SK-N-SH (cell line): ENCODE data around the gene URAD.

Experiments used
- CTCF ChIP-seq: fragments of 200-600 bp; sonication (generic); IDR thresholded peaks from 2 replicates; pipeline ENCODE4 v1.6.1; 2017; ENCODE audit warnings: antibody characterized with exemption, mild to moderate bottlenecking, moderate library complexity
- RCOR1 ChIP-seq: fragments of 150-350 bp; IDR thresholded peaks from 2 replicates; pipeline ENCODE4 v1.6.1; 2017; ENCODE audit warnings: antibody characterized with exemption, low read length
- SIN3A ChIP-seq: IDR thresholded peaks from 2 replicates; pipeline ENCODE4 v1.6.1; 2012; ENCODE audit warnings: low read depth, mild to moderate bottlenecking, low read length, moderate library complexity, borderline replicate concordance
- SMC3 ChIP-seq: IDR thresholded peaks from 2 replicates; pipeline ENCODE4 v1.6.1; 2012; ENCODE audit warnings: low read depth, low read length, improper control_type of control experiment

GRCh38 chr13:27980280-27980998, 8.1 kb downstream of the URAD start:
- TF ChIP-seq RCOR1 (no peak), SMC3 (no peak), SIN3A (no peak), CTCF (no peak)
